AG10803 (cell line): ENCODE measurements around the gene MANEAL.

Experiments
- DNase-seq: peaks from one replicate; pipeline ENCODE4 v3.0.0; 2010; ENCODE audit warnings: low read depth
- H3K4me3 ChIP-seq: 2 replicates; pipeline ENCODE4 v1.5.1; 2011; ENCODE audit warnings: mild to moderate bottlenecking, low read length, control low read depth
- TF ChIP-seq, protein P1 (sequence below): conservative IDR thresholded peaks from 2 replicates; pipeline ENCODE4 v1.5.1; 2011; ENCODE audit warnings: mild to moderate bottlenecking, low read length, control low read depth, inconsistent platforms

Gene MANEAL

DNA sequence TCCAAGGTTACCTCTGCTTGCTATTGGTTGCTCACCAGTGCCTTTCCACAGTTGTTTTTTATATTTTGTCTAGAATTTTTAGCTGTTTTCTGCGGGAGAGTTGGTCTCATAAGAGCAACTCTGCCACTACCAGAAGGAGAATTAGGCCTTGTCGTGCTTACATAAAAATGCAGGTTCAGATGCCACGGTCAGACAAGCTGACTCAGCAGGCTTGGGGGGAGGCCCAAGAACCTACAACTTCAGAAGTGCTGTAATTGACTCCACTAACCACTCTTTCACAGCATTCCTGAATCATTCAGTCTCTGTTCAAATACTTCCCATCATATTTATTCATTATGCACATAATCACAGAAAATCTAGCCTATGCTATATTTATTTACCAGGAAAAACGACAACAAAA is 37.5 kb downstream of the MANEAL start:
- TF ChIP-seq, protein P1, sequence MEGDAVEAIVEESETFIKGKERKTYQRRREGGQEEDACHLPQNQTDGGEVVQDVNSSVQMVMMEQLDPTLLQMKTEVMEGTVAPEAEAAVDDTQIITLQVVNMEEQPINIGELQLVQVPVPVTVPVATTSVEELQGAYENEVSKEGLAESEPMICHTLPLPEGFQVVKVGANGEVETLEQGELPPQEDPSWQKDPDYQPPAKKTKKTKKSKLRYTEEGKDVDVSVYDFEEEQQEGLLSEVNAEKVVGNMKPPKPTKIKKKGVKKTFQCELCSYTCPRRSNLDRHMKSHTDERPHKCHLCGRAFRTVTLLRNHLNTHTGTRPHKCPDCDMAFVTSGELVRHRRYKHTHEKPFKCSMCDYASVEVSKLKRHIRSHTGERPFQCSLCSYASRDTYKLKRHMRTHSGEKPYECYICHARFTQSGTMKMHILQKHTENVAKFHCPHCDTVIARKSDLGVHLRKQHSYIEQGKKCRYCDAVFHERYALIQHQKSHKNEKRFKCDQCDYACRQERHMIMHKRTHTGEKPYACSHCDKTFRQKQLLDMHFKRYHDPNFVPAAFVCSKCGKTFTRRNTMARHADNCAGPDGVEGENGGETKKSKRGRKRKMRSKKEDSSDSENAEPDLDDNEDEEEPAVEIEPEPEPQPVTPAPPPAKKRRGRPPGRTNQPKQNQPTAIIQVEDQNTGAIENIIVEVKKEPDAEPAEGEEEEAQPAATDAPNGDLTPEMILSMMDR: no peak
- no peak for DNase-seq
- no peak overlapping the region for H3K4me3 ChIP-seq

- TF ChIP-seq, protein P1: no peak
- H3K4me3 ChIP-seq: no peak overlapping the region
- no peak for DNase-seq
Observed at GRCh38 chr1:37831809-37832208, 38.2 kb downstream of the MANEAL start.

DNA sequence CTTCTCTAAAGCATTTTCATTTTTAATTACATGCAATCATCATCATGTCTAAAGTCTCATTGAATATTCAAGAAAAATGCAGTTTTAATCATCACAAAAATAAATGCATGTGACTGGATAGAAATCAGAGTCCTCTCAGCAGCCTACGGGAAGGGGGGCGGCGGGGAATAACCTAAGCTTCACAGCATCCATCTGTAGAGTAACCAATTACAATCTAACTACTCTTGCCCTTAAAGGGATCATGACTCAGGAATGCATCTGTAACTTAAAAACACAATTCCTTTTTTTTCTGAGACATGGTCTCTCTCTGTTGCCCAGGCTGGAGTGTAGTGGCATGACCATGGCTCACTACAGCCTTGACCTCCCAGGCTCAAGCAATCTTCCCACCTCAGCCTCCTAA is 43.1 kb downstream of the MANEAL start:
- DNase-seq: no peak

DNA sequence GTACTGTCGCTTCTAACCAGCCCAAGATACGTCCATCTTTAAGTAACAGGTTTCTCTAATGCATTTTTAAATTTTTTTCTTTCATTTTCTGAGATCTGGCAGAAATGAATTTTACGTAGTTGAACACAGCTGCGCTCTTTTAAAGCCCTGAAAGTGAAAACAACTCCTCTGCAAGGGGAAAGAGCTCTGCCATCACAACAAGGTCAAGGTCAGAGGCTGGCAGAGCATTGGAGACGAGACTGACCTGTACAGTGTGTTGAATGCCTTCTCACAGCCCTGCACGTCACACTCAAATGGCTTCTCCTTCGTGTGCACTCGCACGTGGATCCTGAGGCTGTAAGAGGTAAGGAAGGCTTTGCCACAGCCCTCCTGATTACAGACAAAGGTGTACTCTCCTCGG is 46.0 kb downstream of the MANEAL start:
- H3K4me3 ChIP-seq: no peak overlapping the region
- TF ChIP-seq, protein P1: no peak
- no peak for DNase-seq

More for the DNA sequence above, 43.1 kb downstream of the MANEAL start:
- no peak overlapping the region for H3K4me3 ChIP-seq
- TF ChIP-seq, protein P1: no peak

- TF ChIP-seq, protein P1: no peak
- H3K4me3 ChIP-seq: no peak overlapping the region
- DNase-seq: no peak
Observed at GRCh38 chr1:37840711-37841110, 47.1 kb downstream of the MANEAL start.

DNA sequence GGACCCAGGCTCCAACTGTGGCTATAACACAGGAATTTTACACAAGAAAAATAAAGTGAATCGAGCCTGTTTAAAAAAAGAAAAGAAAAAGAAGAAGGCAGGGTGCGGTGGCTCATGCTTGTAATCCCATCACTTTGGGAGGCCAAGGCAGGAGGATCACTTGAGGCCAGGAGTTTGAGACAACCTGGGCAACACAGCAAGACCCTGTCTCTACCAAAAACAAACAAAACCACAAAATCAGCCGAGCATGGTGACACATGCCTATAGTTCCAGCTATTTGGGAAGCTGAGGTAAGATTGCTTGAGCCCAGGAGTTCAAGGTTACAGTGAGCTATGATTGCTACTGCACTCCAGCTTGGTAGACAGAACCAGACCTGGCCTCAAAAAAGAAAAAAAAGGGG is 48.0 kb downstream of the MANEAL start:
- DNase-seq: no peak

GRCh38 chr1:37844536-37844935 is 50.9 kb downstream of the MANEAL start:
- no peak for DNase-seq
- H3K4me3 ChIP-seq: no peak overlapping the region
- TF ChIP-seq, protein P1: no peak

More for the DNA sequence above, 48.0 kb downstream of the MANEAL start:
- TF ChIP-seq, protein P1: no peak
- H3K4me3 ChIP-seq: no peak overlapping the region
